Measurements from ENCODE around the gene CCDC93.

Gene CCDC93

GRCh38 chr2:118046634-118047210 is 32.9 kb upstream of the CCDC93 start:
- Histone ChIP-seq H3K27me3 (ENCODE audit: control insufficient read depth, low read length) (peaks cover 3% of the 10 kb centered on the region; the same call in 1 of the 2 replicates), H3F3A (ENCODE audit: control insufficient read depth, insufficient read depth) (no peaks in the 10 kb centered on the region), H3K4me2 (ENCODE audit: low read length) (peak overlapping the region; percentile 8), H3K36me3 (ENCODE audit: control insufficient read depth, low read length) (no peaks in the 10 kb centered on the region), H3K9me2 (replicated peaks; ENCODE audit: control insufficient read depth, low read length) (no peaks in the 10 kb centered on the region), H4K20me1 (ENCODE audit: control insufficient read depth, insufficient read depth, low read depth, low read length) (no peaks in the 10 kb centered on the region), H3K27ac (ENCODE audit: low read depth, low read length) (no peak overlapping the region), H3K9me3 (ENCODE audit: control insufficient read depth, insufficient read depth, low read length) (no peaks in the 10 kb centered on the region), H3K79me2 (ENCODE audit: control insufficient read depth, low read length) (no peaks in the 10 kb centered on the region), H3K4me3 (ENCODE audit: low read length) (no peak overlapping the region), H3K4me1 (ENCODE audit: control insufficient read depth, low read length) (peaks cover 40% of the 10 kb centered on the region)
- TF ChIP-seq EZH2phosphoT487 (IDR thresholded peaks at IDR 0.05; ENCODE audit: borderline replicate concordance, low read length) (no peak), CTCF (IDR thresholded peaks at IDR 0.05; ENCODE audit: low read depth, low read length, poor library complexity, severe bottlenecking) (peak; percentile 74)

GRCh38 chr2:118045286-118045685 is 31.4 kb upstream of the CCDC93 start:
- H3K9me2 ChIP-seq (replicated peaks; ENCODE audit: control insufficient read depth, low read length): no peaks in the 10 kb centered on the region
- H3K27me3 ChIP-seq (ENCODE audit: control insufficient read depth, low read length): peaks cover 3% of the 10 kb centered on the region; the same call in 1 of the 2 replicates
- H3K27ac ChIP-seq (ENCODE audit: low read depth, low read length): no peak overlapping the region
- H3K79me2 ChIP-seq (ENCODE audit: control insufficient read depth, low read length): no peaks in the 10 kb centered on the region
- H4K20me1 ChIP-seq (ENCODE audit: control insufficient read depth, insufficient read depth, low read depth, low read length): no peaks in the 10 kb centered on the region
- no peaks in the 10 kb centered on the region for H3F3A ChIP-seq (ENCODE audit: control insufficient read depth, insufficient read depth)
- H3K4me2 ChIP-seq (ENCODE audit: low read length): no peak overlapping the region
- no peaks in the 10 kb centered on the region for H3K9me3 ChIP-seq (ENCODE audit: control insufficient read depth, insufficient read depth, low read length)
- TF ChIP-seq EZH2phosphoT487 (IDR thresholded peaks at IDR 0.05; ENCODE audit: borderline replicate concordance, low read length) (no peak), CTCF (IDR thresholded peaks at IDR 0.05; ENCODE audit: low read depth, low read length, poor library complexity, severe bottlenecking) (no peak)
- H3K36me3 ChIP-seq (ENCODE audit: control insufficient read depth, low read length): no peaks in the 10 kb centered on the region
- no peak overlapping the region for H3K4me3 ChIP-seq (ENCODE audit: low read length)
- H3K4me1 ChIP-seq (ENCODE audit: control insufficient read depth, low read length): peaks cover 30% of the 10 kb centered on the region

GRCh38 chr2:118044854-118045253 is 31.0 kb upstream of the CCDC93 start:
- no peaks in the 10 kb centered on the region for H4K20me1 ChIP-seq (ENCODE audit: control insufficient read depth, insufficient read depth, low read depth, low read length)
- H3K4me3 ChIP-seq (ENCODE audit: low read length): no peak overlapping the region
- H3K4me1 ChIP-seq (ENCODE audit: control insufficient read depth, low read length): peaks cover 26% of the 10 kb centered on the region
- no peaks in the 10 kb centered on the region for H3F3A ChIP-seq (ENCODE audit: control insufficient read depth, insufficient read depth)
- no peak overlapping the region for H3K27ac ChIP-seq (ENCODE audit: low read depth, low read length)
- no peaks in the 10 kb centered on the region for H3K79me2 ChIP-seq (ENCODE audit: control insufficient read depth, low read length)
- no peaks in the 10 kb centered on the region for H3K9me2 ChIP-seq (replicated peaks; ENCODE audit: control insufficient read depth, low read length)
- TF ChIP-seq EZH2phosphoT487 (IDR thresholded peaks at IDR 0.05; ENCODE audit: borderline replicate concordance, low read length) (no peak), CTCF (IDR thresholded peaks at IDR 0.05; ENCODE audit: low read depth, low read length, poor library complexity, severe bottlenecking) (no peak)
- no peak overlapping the region for H3K4me2 ChIP-seq (ENCODE audit: low read length)
- no peaks in the 10 kb centered on the region for H3K36me3 ChIP-seq (ENCODE audit: control insufficient read depth, low read length)
- H3K9me3 ChIP-seq (ENCODE audit: control insufficient read depth, insufficient read depth, low read length): no peaks in the 10 kb centered on the region
- peaks cover 5% of the 10 kb centered on the region; the same call in 1 of the 2 replicates for H3K27me3 ChIP-seq (ENCODE audit: control insufficient read depth, low read length)
